GM12891 (cell line): Measurements from ENCODE around the gene EPHX1.

Source experiments
- POLR2A ChIP-seq: IDR thresholded peaks from 2 replicates; pipeline ENCODE4 v1.6.1; 2011; ENCODE audit warnings: low read depth, low read length, control low read depth
- SPI1 ChIP-seq: IDR thresholded peaks from 2 replicates; pipeline ENCODE4 v1.6.1; 2011; ENCODE audit warnings: low read depth, low read length, control low read depth
- TAF1 ChIP-seq: IDR thresholded peaks from 2 replicates; pipeline ENCODE4 v1.6.1; 2011; ENCODE audit warnings: low read depth, low read length, control low read depth

DNA sequence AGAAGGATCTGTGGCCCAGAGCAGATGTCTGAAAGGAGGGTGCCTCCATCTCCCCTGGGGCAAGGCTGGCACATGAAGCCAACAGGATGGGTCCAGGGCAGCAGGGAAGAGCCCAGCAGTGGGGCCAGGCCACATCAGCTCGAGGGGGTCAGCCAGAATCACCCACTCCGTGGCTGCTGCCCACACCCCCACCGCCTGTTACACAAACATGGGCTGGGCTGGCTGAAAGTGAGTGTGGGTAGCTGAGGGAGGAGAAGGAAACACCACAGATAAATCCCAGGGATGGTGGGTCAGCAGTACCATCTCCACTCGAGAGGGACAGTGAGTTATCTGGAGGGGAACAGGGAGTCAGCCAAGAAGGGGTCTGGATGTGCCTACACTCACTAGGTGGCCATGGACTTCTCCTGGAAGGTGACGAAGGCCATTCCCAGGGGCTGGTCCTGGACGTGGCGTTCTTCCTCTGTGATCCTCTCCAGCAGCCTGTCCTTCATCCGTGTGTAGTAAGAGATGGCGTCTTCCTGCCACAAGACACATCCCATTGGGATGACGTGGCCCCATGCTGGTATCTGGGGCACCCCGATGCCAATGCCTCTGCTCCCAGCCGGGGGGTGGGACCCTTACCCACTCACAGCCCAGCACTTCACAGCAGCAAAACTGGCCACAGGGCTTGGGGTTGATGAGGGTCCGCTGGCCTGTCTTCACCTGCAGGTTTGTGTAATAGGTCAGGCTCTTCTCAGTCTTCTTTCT is 52.1 kb downstream of the EPHX1 start:
- no peak for TF ChIP-seq POLR2A
- TF ChIP-seq SPI1 = no peak
- no peak for TF ChIP-seq TAF1
